Measurements from ENCODE around the gene JADE3. TPM values are rescaled to one million over a fixed set of nuclear protein-coding genes. Genes with fewer than 3 reads are reported as not detected.
"Not testable (repeated sequence)": the region's sequence is repeated elsewhere in the genome, so short reads cannot be mapped to it uniquely, and the experiment has no call there.

Gene JADE3
- total RNA-seq, 1 experiment from 2014 or later, result 8.5 TPM

DNA sequence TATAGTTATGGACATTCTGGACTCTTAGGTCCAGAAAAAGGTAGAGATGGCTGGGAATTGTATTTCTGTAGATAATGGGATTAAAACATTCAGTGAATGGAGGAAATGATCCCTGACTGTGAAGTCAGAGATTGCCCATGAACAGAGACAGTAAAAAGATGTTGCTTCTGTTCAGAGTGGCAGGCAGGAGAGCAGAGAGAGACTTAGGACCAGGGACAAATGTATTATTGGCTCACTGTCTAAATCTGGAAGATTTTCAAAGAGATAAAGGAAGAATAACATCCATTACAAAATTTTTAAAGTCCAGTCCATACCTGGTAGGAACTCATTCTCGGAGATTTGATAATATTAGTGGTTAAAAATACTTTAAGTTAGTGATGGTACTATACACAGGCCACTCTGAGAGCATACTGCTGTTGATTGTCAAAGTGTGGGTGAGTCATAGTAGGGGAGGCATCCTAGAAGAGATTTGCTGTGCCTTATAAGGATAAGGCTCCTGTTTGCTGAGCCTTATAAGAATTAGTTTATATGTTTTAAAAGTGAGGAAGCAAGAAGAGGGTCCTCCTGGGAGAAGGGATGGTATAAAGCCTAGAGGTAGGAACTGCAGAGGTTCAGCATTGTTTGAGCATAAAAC is 53.0 kb downstream of the JADE3 start:
- H3K4me3 ChIP-seq, result no peak overlapping the region
- DNase-seq, result no peak
- no peaks in the 10 kb centered on the region for H3K36me3 ChIP-seq
- H3K9me3 ChIP-seq, result no peaks in the 10 kb centered on the region
- H3K27me3 ChIP-seq, result no peaks in the 10 kb centered on the region

DNA sequence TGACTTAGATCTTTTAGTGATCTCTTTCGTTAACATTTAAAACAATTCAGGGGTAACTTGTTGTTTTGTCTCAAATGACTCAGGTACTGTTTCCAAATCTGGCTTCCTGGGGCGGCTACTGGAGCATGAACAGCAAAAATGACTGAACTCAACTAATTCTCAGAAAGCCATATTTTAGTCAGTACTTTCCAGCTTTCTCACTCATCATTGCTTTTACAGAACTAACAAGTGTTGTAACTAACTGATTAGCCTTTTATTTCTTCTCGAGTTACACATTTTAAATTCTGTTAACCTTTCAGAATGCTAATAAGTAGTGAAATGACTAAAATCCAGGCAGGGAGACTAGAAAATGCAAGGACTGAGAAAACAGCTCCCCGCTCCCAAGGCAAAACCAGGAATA is 55.3 kb downstream of the JADE3 start:
- no peak for DNase-seq
- no peak overlapping the region for H3K4me3 ChIP-seq
- no peaks in the 10 kb centered on the region for H3K27me3 ChIP-seq
- H3K36me3 ChIP-seq, result no peaks in the 10 kb centered on the region
- no peaks in the 10 kb centered on the region for H3K9me3 ChIP-seq

DNA sequence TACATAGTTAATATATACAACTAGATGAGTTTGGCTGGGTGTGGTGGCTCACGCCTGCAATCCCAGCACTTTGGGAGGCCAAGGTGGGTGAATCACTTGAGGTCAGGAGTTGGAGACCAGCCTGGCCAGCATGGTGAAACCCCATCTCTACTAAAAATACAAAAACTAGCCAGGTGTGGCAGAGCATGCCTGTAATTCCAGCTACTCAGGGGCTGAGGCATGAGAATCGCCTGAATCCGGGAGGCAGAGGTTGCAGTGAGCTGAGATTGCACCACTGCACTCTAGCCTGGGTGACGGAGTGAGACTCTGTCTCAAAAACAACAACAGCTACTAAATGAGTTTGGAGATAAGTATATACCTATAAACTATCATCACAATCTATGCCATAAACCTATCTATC is 64.8 kb downstream of the JADE3 start:
- H3K27me3 ChIP-seq, H3K4me3 ChIP-seq, H3K36me3 ChIP-seq, H3K9me3 ChIP-seq, DNase-seq: not testable (repeated sequence)

DNA sequence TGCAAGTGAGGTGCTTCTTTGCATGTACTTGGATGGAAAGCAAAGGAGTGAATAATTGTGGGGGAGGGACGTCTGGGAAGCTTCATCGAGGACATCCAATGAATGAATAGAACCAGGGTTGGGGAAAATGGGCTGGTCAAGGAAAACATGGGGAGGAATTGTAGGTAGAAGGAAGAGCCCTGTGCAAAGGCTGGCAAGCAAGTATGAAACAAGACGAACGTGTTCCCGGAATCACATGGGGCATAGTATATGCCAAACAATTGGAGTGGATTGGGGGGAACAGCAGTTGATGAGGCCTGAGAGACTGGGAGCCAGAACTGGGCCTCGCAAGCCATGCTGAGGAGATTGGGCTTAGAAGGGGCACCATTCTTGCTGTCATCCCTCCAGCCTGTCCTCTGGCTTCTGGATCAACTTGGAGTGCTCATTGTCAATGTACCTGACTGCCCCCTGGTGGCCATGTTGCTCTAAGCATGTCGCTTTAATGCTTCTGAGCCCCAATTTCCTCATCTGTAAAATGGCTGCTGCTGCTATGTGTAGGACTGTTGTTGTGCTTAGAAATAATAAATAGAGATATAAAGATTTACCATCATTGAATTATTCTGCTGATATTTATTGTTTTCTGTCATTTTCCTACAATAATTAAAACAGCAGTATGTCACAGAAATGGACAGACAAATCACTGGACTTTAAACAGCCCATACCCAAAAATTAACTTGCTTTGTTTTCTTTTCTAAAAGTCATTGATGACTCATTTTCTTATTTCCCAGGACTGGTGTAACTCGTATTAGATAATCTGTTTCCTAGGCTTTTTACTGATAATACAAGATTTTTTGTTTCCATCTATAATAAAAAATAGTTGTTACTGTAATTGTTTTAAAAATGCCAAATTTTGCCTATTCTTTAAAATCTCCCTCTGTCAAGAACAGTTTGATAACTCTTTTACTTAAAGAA is 66.4 kb downstream of the JADE3 start:
- peak; percentile 59 for DNase-seq
- Histone ChIP-seq H3K36me3 (no peaks in the 10 kb centered on the region), H3K4me3 (peak overlapping the region; percentile 24), H3K27me3 (no peaks in the 10 kb centered on the region), H3K9me3 (no peaks in the 10 kb centered on the region)

DNA sequence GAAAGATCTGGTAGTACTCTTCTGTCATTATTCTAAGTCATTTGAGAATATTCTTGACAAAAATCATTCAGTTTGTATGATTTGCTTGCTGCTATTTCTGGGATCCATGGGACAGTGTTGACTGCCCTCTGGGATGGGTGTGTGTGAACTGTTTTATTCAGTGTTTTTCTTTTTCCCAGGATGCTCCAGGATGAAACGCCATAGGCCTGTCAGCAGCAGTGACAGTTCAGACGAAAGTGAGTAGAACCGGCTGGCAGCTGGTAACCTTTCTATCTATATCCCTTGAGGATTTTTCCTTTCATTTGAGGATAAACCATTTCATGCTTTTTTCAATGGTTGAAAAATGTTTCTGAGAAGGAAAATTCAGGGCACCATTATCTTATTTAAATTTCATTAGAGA is 72.5 kb downstream of the JADE3 start:
- DNase-seq, result no peak
- no peak overlapping the region for H3K4me3 ChIP-seq
- H3K9me3 ChIP-seq, result no peaks in the 10 kb centered on the region
- H3K27me3 ChIP-seq, result no peaks in the 10 kb centered on the region
- no peaks in the 10 kb centered on the region for H3K36me3 ChIP-seq

DNA sequence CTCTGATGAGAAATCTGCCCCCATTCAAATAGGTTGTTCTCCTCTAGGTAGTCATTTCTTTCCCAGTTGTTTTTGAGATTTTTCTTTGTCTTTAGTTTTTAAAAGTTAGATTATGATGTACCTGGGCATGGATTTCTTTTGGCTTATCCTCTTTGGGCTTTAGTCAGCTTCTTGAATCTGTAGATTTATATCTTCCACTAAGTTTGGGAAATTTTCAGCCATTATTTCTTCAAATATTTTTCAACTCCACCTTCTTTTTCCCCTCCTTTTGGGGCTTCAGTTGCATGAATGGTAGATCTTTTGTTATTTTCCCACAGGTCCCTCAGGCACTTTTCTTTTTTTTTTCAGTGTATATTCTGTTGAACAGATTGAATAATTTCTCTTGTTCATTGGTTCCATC is 77.3 kb downstream of the JADE3 start:
- no peaks in the 10 kb centered on the region for H3K36me3 ChIP-seq
- DNase-seq, result no peak
- no peaks in the 10 kb centered on the region for H3K9me3 ChIP-seq
- H3K4me3 ChIP-seq, result no peak overlapping the region
- no peaks in the 10 kb centered on the region for H3K27me3 ChIP-seq

GRCh38 chrX:46991664-46992063 is 79.4 kb downstream of the JADE3 start:
- H3K36me3 ChIP-seq, result no peaks in the 10 kb centered on the region
- DNase-seq, result no peak
- no peaks in the 10 kb centered on the region for H3K27me3 ChIP-seq
- no peaks in the 10 kb centered on the region for H3K9me3 ChIP-seq
- H3K4me3 ChIP-seq, result no peak overlapping the region

DNA sequence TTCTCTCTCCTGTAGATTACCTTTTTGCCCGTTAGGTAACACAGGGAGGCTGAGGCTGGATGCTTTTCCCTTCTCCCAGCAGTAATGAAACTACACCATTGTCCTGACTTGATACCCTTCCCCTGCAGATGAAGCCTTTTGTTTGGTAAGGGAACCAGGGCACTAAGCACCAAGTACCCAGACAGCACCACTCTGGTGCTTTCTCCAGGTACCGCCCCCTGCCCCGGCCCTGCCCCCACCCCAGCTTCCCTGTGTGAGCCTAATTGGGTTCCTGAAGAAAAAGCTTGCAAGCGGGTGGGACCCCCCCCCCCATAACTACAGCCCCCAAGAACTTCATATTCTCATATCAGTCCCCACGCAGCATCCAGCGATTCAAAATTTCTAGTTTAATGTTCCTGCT is 79.8 kb downstream of the JADE3 start:
- no peaks in the 10 kb centered on the region for H3K9me3 ChIP-seq
- no peaks in the 10 kb centered on the region for H3K36me3 ChIP-seq
- no peak overlapping the region for H3K4me3 ChIP-seq
- H3K27me3 ChIP-seq, result no peaks in the 10 kb centered on the region
- DNase-seq, result no peak

DNA sequence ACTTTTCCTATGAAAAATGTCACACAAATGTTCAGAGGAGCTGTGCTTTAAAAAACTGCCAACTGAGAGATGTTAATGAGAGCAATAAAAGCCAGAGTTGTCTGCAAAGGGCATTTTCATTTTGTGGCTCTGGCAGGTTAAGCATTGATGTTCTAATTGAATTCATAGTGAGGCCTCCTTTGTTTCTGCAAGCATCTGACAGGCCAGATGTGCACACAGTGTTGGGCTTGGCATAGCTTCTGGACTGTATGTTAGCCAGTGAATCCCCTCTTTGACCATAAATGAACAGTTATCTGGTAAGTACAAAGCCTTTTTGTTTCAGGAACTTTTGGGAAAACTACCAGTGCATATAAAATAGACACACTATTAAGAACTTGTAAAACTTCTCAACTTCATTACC is 81.9 kb downstream of the JADE3 start:
- Histone ChIP-seq H3K4me3 (no peak overlapping the region), H3K27me3 (no peaks in the 10 kb centered on the region), H3K36me3 (no peaks in the 10 kb centered on the region; the same call in 1 of the 2 replicates), H3K9me3 (no peaks in the 10 kb centered on the region)
- no peak for DNase-seq

GRCh38 chrX:47012131-47012530 is 99.9 kb downstream of the JADE3 start:
- DNase-seq, result no peak
- Histone ChIP-seq H3K27me3 (no peaks in the 10 kb centered on the region), H3K9me3 (no peaks in the 10 kb centered on the region), H3K4me3 (no peak overlapping the region), H3K36me3 (no peaks in the 10 kb centered on the region)

- Histone ChIP-seq H3K9me3 (no peaks in the 10 kb centered on the region), H3K36me3 (no peaks in the 10 kb centered on the region)
Measured at GRCh38 chrX:47026198-47026597, 114.0 kb downstream of the JADE3 start.

GRCh38 chrX:47030339-47030738 is 118.1 kb downstream of the JADE3 start:
- no peak for DNase-seq
- H3K27me3 ChIP-seq, result no peaks in the 10 kb centered on the region
- H3K4me3 ChIP-seq, result no peak overlapping the region
- no peaks in the 10 kb centered on the region for H3K36me3 ChIP-seq
- H3K9me3 ChIP-seq, result no peaks in the 10 kb centered on the region

More at GRCh38 chrX:47026198-47026597, 114.0 kb downstream of the JADE3 start:
- Histone ChIP-seq H3K27me3 (no peaks in the 10 kb centered on the region), H3K4me3 (no peak overlapping the region)
- DNase-seq, result no peak

DNA sequence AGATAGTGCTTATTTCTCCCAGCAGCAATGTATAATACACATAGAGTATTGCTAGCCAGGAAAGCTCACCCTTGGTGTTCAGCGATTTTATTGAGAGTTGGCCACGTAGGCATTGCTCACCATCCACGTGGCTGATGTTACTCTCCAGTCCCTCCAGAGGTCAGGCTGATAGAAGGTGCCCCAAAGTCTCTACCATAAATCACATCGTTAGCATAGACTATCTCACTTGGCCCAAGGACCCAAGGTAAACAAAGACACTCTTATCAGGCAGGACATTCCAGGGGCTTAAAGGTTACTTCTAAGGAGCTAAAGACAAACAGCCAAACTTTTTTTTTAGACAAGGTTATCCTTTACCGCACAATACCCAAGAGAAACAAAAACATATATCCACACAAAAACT is 135.8 kb downstream of the JADE3 start:
- Histone ChIP-seq H3K27me3 (no peaks in the 10 kb centered on the region), H3K4me3 (no peak overlapping the region), H3K9me3 (no peaks in the 10 kb centered on the region), H3K36me3 (no peaks in the 10 kb centered on the region)
- no peak for DNase-seq

- H3K36me3 ChIP-seq, result no peaks in the 10 kb centered on the region
- H3K4me3 ChIP-seq, result no peak overlapping the region
- no peaks in the 10 kb centered on the region for H3K9me3 ChIP-seq
- DNase-seq, result no peak
- no peaks in the 10 kb centered on the region for H3K27me3 ChIP-seq
Measured at GRCh38 chrX:47059142-47059874, 147.1 kb downstream of the JADE3 start.

DNA sequence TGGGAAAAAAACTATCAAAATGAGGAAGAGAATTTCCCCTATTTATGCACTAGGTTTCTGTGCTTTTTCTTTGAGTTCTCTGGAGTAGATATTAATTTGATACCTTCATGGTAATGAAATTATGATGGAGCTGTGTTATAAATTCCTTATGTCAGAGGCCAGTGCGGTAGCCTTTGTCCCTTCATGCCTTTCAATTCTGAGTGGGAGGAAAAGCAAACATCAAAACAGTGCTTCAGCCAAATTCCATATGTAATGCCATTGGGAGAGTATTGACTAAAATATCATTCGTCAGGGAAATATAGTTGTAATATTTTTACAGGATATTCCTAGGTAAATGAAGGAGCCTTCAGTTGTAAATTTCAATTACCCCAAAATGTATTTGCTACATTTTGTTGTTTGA is 148.5 kb downstream of the JADE3 start:
- Histone ChIP-seq H3K36me3 (no peaks in the 10 kb centered on the region), H3K4me3 (no peak overlapping the region), H3K9me3 (no peaks in the 10 kb centered on the region), H3K27me3 (no peaks in the 10 kb centered on the region)
- DNase-seq, result no peak

DNA sequence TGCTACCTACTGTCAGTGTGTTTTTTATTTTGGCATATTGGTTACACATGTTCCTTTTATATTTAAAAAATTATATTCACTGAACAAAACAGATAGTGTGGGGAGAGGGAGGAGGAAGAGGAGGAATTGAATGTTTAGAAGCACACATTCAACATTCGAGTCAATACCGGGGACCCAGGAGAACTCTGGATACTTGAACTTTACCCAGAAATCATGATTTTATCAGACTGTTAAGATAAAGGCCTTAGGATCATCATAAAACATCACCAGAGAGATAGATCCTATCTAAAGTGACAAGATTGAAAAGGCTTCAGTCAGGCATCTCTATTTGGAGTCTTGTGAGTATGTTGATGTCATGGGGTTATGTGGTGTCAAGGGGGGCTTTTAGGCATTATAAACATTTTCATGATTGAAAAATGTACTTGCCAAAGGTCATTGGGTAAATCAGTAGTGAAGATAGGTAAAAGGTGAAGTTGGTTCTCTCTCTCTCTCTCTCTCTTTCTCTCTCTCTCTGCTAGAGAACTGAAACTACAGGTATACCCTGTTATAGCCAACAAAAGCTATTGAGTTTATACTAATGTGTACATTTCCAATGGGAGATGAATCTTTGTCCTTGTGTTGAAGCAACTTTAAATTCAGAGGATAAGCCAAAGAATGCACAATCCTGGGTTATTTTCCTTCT is 149.2 kb downstream of the JADE3 start:
- H3K36me3 ChIP-seq, result no peaks in the 10 kb centered on the region
- no peaks in the 10 kb centered on the region for H3K9me3 ChIP-seq
- H3K4me3 ChIP-seq, result no peak overlapping the region
- H3K27me3 ChIP-seq, result no peaks in the 10 kb centered on the region
- no peak for DNase-seq

DNA sequence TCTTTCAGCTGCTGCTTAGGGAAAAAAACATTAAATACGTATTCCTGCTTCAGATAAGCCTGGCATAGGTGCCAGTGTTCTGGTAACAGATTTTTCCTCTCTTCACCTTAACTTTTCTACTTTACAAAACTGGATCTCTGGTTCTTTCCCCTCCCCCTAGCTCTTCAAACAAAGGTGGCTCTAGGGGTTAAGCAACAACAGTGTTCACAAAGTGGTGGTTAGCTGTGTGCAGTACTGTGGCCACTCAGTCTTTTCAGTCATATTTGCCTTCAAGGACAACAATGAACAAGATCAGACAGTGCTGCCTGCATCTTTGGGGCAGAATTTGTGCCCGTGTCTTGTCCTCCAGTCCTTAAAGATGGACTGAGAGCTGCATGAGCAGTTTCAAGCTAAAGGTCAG is 151.0 kb downstream of the JADE3 start:
- H3K36me3 ChIP-seq, result no peaks in the 10 kb centered on the region
- H3K9me3 ChIP-seq, result no peaks in the 10 kb centered on the region
- H3K27me3 ChIP-seq, result no peaks in the 10 kb centered on the region

More for the DNA sequence above, 151.0 kb downstream of the JADE3 start:
- DNase-seq, result no peak
- no peak overlapping the region for H3K4me3 ChIP-seq

Data from MG63 (cell line).